AG04449 (cell line): ENCODE data around the gene TPRG1L.

Source experiments
- CTCF ChIA-PET: fragments of 350-600 bp; formaldehyde crosslinking; extraction: SDS; loops from one replicate; lab custom pipeline; 2021; ENCODE audit warnings: antibody characterized with exemption; lab: Yijun Ruan, JAX
- POLR2A ChIA-PET: fragments of 400-600, 350-600 bp; formaldehyde crosslinking; extraction: SDS; loops from one replicate; lab custom pipeline; 2020; ENCODE audit warnings: antibody characterized with exemption, inconsistent platforms; lab: Yijun Ruan, JAX
- DNase-seq: peaks from one replicate; pipeline ENCODE4 v3.0.0-alpha.2; 2010; ENCODE audit warnings: low read depth, low spot score
- H3K4me3 ChIP-seq: 2 replicates; pipeline ENCODE4 v1.5.1; 2011; ENCODE audit warnings: low read depth, mild to moderate bottlenecking, control low read depth, low read length
- CTCF ChIP-seq: IDR thresholded peaks from one replicate; pipeline ENCODE4 v1.5.1; 2011; ENCODE audit warnings: mild to moderate bottlenecking, moderate library complexity, low read length, control low read depth, inconsistent platforms; ENCODE audit not compliant: insufficient read depth; ENCODE audit errors: missing control alignments

Gene TPRG1L

DNA sequence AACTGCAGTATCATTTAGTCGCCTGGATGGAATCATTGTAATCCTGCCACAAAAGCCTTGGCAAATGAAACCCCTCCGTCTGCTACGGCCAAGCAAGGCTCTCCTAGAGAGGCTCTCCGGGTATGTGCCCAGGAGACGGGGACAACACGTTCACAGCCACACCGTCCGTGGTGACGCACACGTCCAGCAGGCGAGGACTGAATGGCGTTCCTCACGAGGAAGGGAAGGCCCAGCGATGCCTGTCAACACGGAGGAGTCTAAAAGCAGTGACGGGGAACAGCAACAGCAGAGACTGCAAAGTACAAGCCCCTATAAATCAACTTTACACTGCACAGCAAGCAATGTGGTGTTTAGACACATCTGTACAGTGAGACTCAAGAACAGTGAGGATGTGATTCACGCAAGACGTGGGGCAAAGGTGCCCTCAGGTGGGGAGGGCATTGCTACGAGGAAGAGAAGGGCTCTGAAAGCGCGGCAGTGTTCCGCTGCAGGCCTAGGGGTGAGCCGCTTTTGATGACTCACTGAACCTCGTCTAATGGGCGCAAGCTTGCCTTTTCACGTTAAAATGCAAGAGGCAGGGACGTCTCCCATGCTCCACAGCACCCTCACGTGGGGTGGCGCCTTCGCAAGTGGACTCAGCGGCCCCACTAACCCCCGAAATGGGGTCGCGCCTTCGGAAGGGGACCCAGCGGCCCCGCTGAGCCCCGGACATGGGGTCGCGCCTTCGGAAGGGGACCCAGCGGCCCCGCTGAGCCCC, 18.3 kb downstream of the TPRG1L start:
- TF ChIP-seq CTCF: no peak
- CTCF ChIA-PET: no interaction called here
- POLR2A ChIA-PET: no interaction called here
- H3K4me3 ChIP-seq: no peak overlapping the region
- no peak for DNase-seq

DNA sequence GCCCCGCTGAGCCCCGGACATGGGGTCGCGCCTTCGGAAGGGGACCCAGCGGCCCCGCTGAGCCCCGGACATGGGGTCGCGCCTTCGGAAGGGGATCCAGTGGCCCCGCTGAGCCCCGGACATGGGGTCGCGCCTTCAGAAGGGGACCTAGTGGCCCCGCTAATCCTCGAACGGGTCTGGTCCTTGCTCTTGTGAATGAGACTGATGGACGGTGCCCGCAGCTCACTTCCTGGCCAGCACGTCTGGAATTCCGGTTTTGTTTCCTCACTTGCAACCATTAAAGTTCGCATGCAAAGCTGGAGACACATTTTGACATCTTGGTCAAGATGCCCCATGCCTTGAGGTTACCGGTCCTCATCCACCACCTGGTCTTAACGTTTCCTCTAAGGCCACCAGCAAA, 19.5 kb downstream of the TPRG1L start:
- no peak for TF ChIP-seq CTCF
- no peak for DNase-seq
- no peak overlapping the region for H3K4me3 ChIP-seq
- POLR2A ChIA-PET: no interaction called here
- CTCF ChIA-PET: interaction anchor here (1.2 kb wide), 1 partner anchor 25 kb away, joined by 3 read pairs; no protein-coding TSS in a partner anchor

DNA sequence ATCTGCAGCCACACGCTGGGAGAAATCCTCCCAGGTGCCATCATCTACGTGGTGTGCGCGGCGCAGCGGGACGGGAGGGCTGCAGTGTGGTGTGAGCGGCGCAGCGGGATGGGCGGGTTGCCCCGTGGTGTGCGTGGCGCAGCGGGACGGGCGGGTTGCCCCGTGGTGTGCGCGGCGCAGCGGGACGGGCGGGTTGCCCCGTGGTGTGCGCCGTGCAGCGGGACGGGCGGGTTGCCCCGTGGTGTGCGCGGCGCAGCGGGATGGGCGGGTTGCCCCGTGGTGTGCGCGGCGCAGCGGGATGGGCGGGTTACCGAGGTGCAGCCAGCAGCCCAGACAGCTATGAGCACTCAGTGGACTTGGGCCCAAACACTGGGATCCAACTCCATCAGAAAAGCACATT, 20.4 kb downstream of the TPRG1L start:
- CTCF ChIA-PET: interaction anchor here (1.2 kb wide), 1 partner anchor 26 kb away, joined by 3 read pairs; no protein-coding TSS in a partner anchor
- POLR2A ChIA-PET: no interaction called here
- no peak for DNase-seq

GRCh38 chr1:3645666-3646355, 21.0 kb downstream of the TPRG1L start:
- TF ChIP-seq CTCF: no peak
- CTCF ChIA-PET: interaction anchor here (0.8 to 1.2 kb wide), 3 partner anchors 17 to 31 kb away, joined by 3 read pairs; no protein-coding TSS in a partner anchor
- POLR2A ChIA-PET: no interaction called here
- DNase-seq: no peak
- no peak overlapping the region for H3K4me3 ChIP-seq

More for the DNA sequence above, 20.4 kb downstream of the TPRG1L start:
- TF ChIP-seq CTCF: no peak
- H3K4me3 ChIP-seq: no peak overlapping the region

DNA sequence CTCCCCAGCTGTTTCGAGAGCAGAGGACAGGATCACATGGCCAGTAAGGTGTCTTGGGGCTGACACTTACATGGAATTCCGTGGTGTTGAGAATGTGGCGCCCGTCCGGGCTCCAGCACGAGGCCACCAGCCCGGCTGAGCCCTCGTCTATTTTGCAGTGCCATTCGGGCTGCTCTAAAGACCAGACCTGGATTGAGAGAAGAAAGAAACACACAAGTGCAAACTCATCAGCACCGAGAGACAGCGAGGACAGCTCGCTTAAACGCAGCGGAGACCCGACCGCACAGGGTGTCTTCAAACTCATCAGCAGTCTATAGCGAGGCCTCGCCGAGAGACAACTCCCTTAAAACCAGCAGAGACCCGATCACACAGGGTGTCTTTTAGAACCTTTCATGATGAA, 21.8 kb downstream of the TPRG1L start:
- ChIA-PET POLR2A (no interaction called here), CTCF (interaction anchor here (0.8 to 1.2 kb wide), 2 partner anchors 18 to 32 kb away, joined by 3 read pairs; no protein-coding TSS in a partner anchor)
- no peak overlapping the region for H3K4me3 ChIP-seq
- no peak for TF ChIP-seq CTCF
- no peak for DNase-seq
